HepG2 (cell line): ENCODE measurements around the gene NANOS1. TPM values are rescaled to one million over a fixed set of nuclear protein-coding genes. Genes with fewer than 3 reads are reported as not detected.

ENCODE experiments used
- ARNT2 ChIP-seq: sonication (generic); formaldehyde crosslinking; IDR thresholded peaks from 2 replicates; pipeline ENCODE4 v1.8.0; 2022; ENCODE audit warnings: mild to moderate bottlenecking, low read depth, missing genetic modification reagents, moderate library complexity
- BHLHE40 ChIP-seq: IDR thresholded peaks from 2 replicates; pipeline ENCODE4 v1.6.1; 2011; ENCODE audit warnings: low read length, improper control_type of control experiment
- BRF2 ChIP-seq: sonication (generic); formaldehyde crosslinking; IDR thresholded peaks from 2 replicates; pipeline ENCODE4 v1.8.1; 2022; ENCODE audit warnings: mild to moderate bottlenecking, missing genetic modification reagents
- HOXA7 ChIP-seq: sonication (generic); formaldehyde crosslinking; IDR thresholded peaks from 2 replicates; pipeline ENCODE4 v1.8.1; 2022; ENCODE audit warnings: mild to moderate bottlenecking, missing genetic modification reagents, moderate library complexity
- MAZ ChIP-seq, 2 experiments: sonication (generic) in 1 of 2; formaldehyde crosslinking in 1 of 2; IDR thresholded peaks; 2 replicates each; pipeline versions ENCODE4 v1.5.0 to v1.6.1; 2012 to 2020; ENCODE audit warnings: low read depth in 2 of 2, mild to moderate bottlenecking in 2 of 2, borderline replicate concordance in 1 of 2, improper control_type of control experiment in 1 of 2, low read length in 1 of 2, missing genetic modification reagents in 1 of 2, moderate library complexity in 1 of 2
- MTA1 ChIP-seq: sonication (generic); formaldehyde crosslinking; IDR thresholded peaks from 2 replicates; pipeline ENCODE4 v1.4.0; 2020; ENCODE audit warnings: missing genetic modification reagents, mild to moderate bottlenecking, borderline replicate concordance
- PCBP1 ChIP-seq: fragments of 200-400 bp; formaldehyde crosslinking; IDR thresholded peaks from 2 replicates; pipeline ENCODE4 v1.6.1; 2017; ENCODE audit warnings: mild to moderate bottlenecking, low read depth, low read length, borderline replicate concordance
- POLR2AphosphoS5 ChIP-seq: IDR thresholded peaks from 2 replicates; pipeline ENCODE4 v1.6.1; 2012; ENCODE audit warnings: low read depth, low read length
- TGIF2 ChIP-seq: IDR thresholded peaks from 2 replicates; pipeline ENCODE4 v1.6.1; 2016; ENCODE audit warnings: control low read depth, missing compliant biosample characterization
- ZMYM2 ChIP-seq: sonication (generic); formaldehyde crosslinking; IDR thresholded peaks from 2 replicates; pipeline ENCODE4 v1.8.0; 2022; ENCODE audit warnings: mild to moderate bottlenecking, missing genetic modification reagents
- ZNF276 ChIP-seq: sonication (generic); formaldehyde crosslinking; IDR thresholded peaks from 2 replicates; pipeline ENCODE4 v1.4.0; 2020; ENCODE audit warnings: mild to moderate bottlenecking, low read depth, missing genetic modification reagents
- ZNF281 ChIP-seq: sonication (generic); formaldehyde crosslinking; IDR thresholded peaks from 2 replicates; pipeline ENCODE4 v1.4.0; 2020; ENCODE audit warnings: missing genetic modification reagents, borderline replicate concordance
- ZNF335 ChIP-seq: sonication (generic); formaldehyde crosslinking; IDR thresholded peaks from 2 replicates; pipeline ENCODE4 v1.4.0; 2020; ENCODE audit warnings: missing genetic modification reagents
- ZNF33A ChIP-seq: sonication (generic); formaldehyde crosslinking; IDR thresholded peaks from 2 replicates; pipeline ENCODE4 v1.5.1; 2020; ENCODE audit warnings: missing genetic modification reagents, mild to moderate bottlenecking, moderate library complexity, borderline replicate concordance
- ZNF609 ChIP-seq: sonication (generic); formaldehyde crosslinking; IDR thresholded peaks from 2 replicates; pipeline ENCODE4 v1.4.0; 2020; ENCODE audit warnings: mild to moderate bottlenecking, missing genetic modification reagents, borderline replicate concordance
- ZNF879 ChIP-seq: sonication (generic); formaldehyde crosslinking; IDR thresholded peaks from 2 replicates; pipeline ENCODE4 v1.8.1; 2023; ENCODE audit warnings: missing genetic modification reagents
- polyA plus RNA-seq, 8 experiments: library from polyadenylated mRNA; depleted of rRNA in 3 of 8; stranded (reverse) in 7 of 8; unstranded in 1 of 8; fragments of >200 nt; fragmentation: Illumina TruSeq in 4 of 8; extraction: Trizol in 4 of 8; gene quantifications; 2 replicates each; pipeline versions ENCODE4 v1.2.1 to v1.2.3, GENCODE V29; 2011 to 2016; ENCODE audit warnings: low read depth in 4 of 8, missing spikeins in 1 of 8, mixed read lengths in 1 of 8; ENCODE audit not compliant: insufficient read depth in 1 of 8
- total RNA-seq, 5 experiments: library from RNA; depleted of rRNA; stranded (reverse); fragments of >200 nt; fragmentation: Illumina TruSeq; extraction: Trizol; gene quantifications; 2 replicates each; pipeline ENCODE4 v1.2.3, GENCODE V29; 2016; ENCODE audit warnings: low read depth in 1 of 5

Gene NANOS1
- total and polyA plus RNA-seq, 2 of the 13 experiments (the other 11 are each of a cell fraction or from before 2014, with no cell fraction given) = 1.7 to 2.2 TPM

GRCh38 chr10:119080521-119081259 lies 51.2 kb downstream of the NANOS1 start, which contains the start of gene EIF3A (continued):
- TF ChIP-seq ZNF276 (CRISPR knock-in tag) = no peak
- TF ChIP-seq ZMYM2 (CRISPR knock-in tag) = peak; percentile 78; the same call in 1 of the 2 replicates
- TF ChIP-seq HOXA7 (CRISPR knock-in tag) = no peak
- 0 out of 2 replicates have a peak, but pooled peaks have one; percentile 27 for TF ChIP-seq ARNT2 (CRISPR knock-in tag)
- no peak for TF ChIP-seq MTA1 (CRISPR knock-in tag)
- peak; percentile 31 for TF ChIP-seq TGIF2 (CRISPR knock-in tag)
- no peak for TF ChIP-seq ZNF879 (CRISPR knock-in tag)
- no peak; the same call in 1 of the 2 replicates for TF ChIP-seq ZNF609 (CRISPR knock-in tag)
- peak; percentile 49; the same call in 1 of the 2 replicates for TF ChIP-seq ZNF281 (CRISPR knock-in tag)
- TF ChIP-seq BHLHE40 = peak; percentile 83
- peak; percentile 99 for TF ChIP-seq POLR2AphosphoS5
- TF ChIP-seq PCBP1 = no peak
- no peak for TF ChIP-seq ZNF335 (CRISPR knock-in tag)
- no peak for TF ChIP-seq MAZ (IDR thresholded peaks at IDR 0.05; ENCODE audit: borderline replicate concordance, low read depth, low read length)
- TF ChIP-seq MAZ (CRISPR knock-in tag; IDR thresholded peaks at IDR 0.05; ENCODE audit: low read depth) = peak; percentile 75
- TF ChIP-seq ZNF33A (CRISPR knock-in tag) = no peak
- TF ChIP-seq BRF2 (CRISPR knock-in tag) = peak; percentile 87
